Measurements from ENCODE around the gene OCRL.
"Not testable (repeated sequence)": the region's sequence is repeated elsewhere in the genome, so short reads cannot be mapped to it uniquely, and the experiment has no call there.

Gene OCRL

GRCh38 chrX:129534816-129535578 lies 5.1 kb upstream of the OCRL start:
- peak; percentile 52 for DNase-seq (ENCODE audit: low spot score)

- peak; percentile 18 for DNase-seq (ENCODE audit: low spot score)
These were observed 694 bp downstream of the OCRL start for GRCh38 chrX:129540722-129541184.

GRCh38 chrX:129544780-129545179 lies 4.7 kb downstream of the OCRL start:
- no peak for DNase-seq (ENCODE audit: low spot score)

- DNase-seq (ENCODE audit: low spot score): no peak
These were observed 5.3 kb downstream of the OCRL start for GRCh38 chrX:129545408-129545807.

GRCh38 chrX:129549124-129549523 lies 9.1 kb downstream of the OCRL start:
- no peak for DNase-seq (ENCODE audit: low spot score)

- no peak for DNase-seq (ENCODE audit: low spot score)
These were observed 13.7 kb downstream of the OCRL start for GRCh38 chrX:129553619-129554288.

- not testable (repeated sequence) for DNase-seq (ENCODE audit: low spot score)
These were observed 14.8 kb downstream of the OCRL start for GRCh38 chrX:129554816-129555215.

GRCh38 chrX:129556806-129557315 lies 16.8 kb downstream of the OCRL start:
- no peak for DNase-seq (ENCODE audit: low spot score)

GRCh38 chrX:129557844-129558480 lies 17.9 kb downstream of the OCRL start:
- DNase-seq (ENCODE audit: low spot score): no peak

GRCh38 chrX:129559783-129560182 lies 19.7 kb downstream of the OCRL start:
- no peak for DNase-seq (ENCODE audit: low spot score)

- DNase-seq (ENCODE audit: low spot score): no peak
These were observed 21.4 kb downstream of the OCRL start for GRCh38 chrX:129561453-129561852.

GRCh38 chrX:129564345-129564744 lies 24.3 kb downstream of the OCRL start:
- DNase-seq (ENCODE audit: low spot score): not testable (repeated sequence)

- DNase-seq (ENCODE audit: low spot score): no peak
These were observed 25.1 kb downstream of the OCRL start for GRCh38 chrX:129565046-129565650.

- no peak for DNase-seq (ENCODE audit: low spot score)
These were observed 26.0 kb downstream of the OCRL start for GRCh38 chrX:129566073-129566472.

- no peak for DNase-seq (ENCODE audit: low spot score)
These were observed 28.3 kb downstream of the OCRL start for GRCh38 chrX:129568349-129568748.

GRCh38 chrX:129572422-129572821 lies 32.4 kb downstream of the OCRL start:
- no peak for DNase-seq (ENCODE audit: low spot score)

- DNase-seq (ENCODE audit: low spot score): not testable (repeated sequence)
These were observed 33.6 kb downstream of the OCRL start for GRCh38 chrX:129573652-129574051.

GRCh38 chrX:129574214-129574613 lies 34.2 kb downstream of the OCRL start:
- no peak for DNase-seq (ENCODE audit: low spot score)

GRCh38 chrX:129576539-129576938 lies 36.5 kb downstream of the OCRL start:
- no peak for DNase-seq (ENCODE audit: low spot score)

- peak; percentile 74 for DNase-seq (ENCODE audit: low spot score)
These were observed 37.4 kb downstream of the OCRL start for GRCh38 chrX:129577473-129577872.

- DNase-seq (ENCODE audit: low spot score): no peak
These were observed 37.8 kb downstream of the OCRL start for GRCh38 chrX:129577877-129578276.

GRCh38 chrX:129581904-129582303 lies 41.8 kb downstream of the OCRL start:
- DNase-seq (ENCODE audit: low spot score): no peak

All from AG08396 (cell line).